ENCODE results near the gene L3MBTL4.

The L3MBTL4 gene

GRCh38 chr18:6368017-6368416 is 46.7 kb downstream of the L3MBTL4 start:
- Histone ChIP-seq H3K4me3 (ENCODE audit: low read depth, low read length) (no peak overlapping the region), H3K27ac (no peak overlapping the region), H3K27me3 (replicated peaks) (no peaks in the 10 kb centered on the region), H3K36me3 (replicated peaks) (no peaks in the 10 kb centered on the region)
- TF ChIP-seq CTCF (IDR thresholded peaks at IDR 0.05; ENCODE audit: low read depth, low read length, missing control alignments): no peak
- no peak for DNase-seq
- in situ Hi-C loops (cut with HindIII; ENCODE audit: low pct_ligation_motif_present, low sequenced_read_pairs): no loop called here

GRCh38 chr18:6367208-6367607 is 47.5 kb downstream of the L3MBTL4 start:
- no peak overlapping the region for H3K27ac ChIP-seq
- H3K27me3 ChIP-seq (replicated peaks): no peaks in the 10 kb centered on the region
- DNase-seq: no peak
- no peak overlapping the region for H3K4me3 ChIP-seq (ENCODE audit: low read depth, low read length)
- H3K36me3 ChIP-seq (replicated peaks): no peaks in the 10 kb centered on the region
- in situ Hi-C loops (cut with HindIII; ENCODE audit: low pct_ligation_motif_present, low sequenced_read_pairs): no loop called here
- TF ChIP-seq CTCF (IDR thresholded peaks at IDR 0.05; ENCODE audit: low read depth, low read length, missing control alignments): no peak

GRCh38 chr18:6366776-6367175 is 47.9 kb downstream of the L3MBTL4 start:
- no peak for DNase-seq
- in situ Hi-C loops (cut with HindIII; ENCODE audit: low pct_ligation_motif_present, low sequenced_read_pairs): no loop called here
- TF ChIP-seq CTCF (IDR thresholded peaks at IDR 0.05; ENCODE audit: low read depth, low read length, missing control alignments): no peak
- no peak overlapping the region for H3K27ac ChIP-seq
- H3K27me3 ChIP-seq (replicated peaks): no peaks in the 10 kb centered on the region
- no peak overlapping the region for H3K4me3 ChIP-seq (ENCODE audit: low read depth, low read length)
- H3K36me3 ChIP-seq (replicated peaks): no peaks in the 10 kb centered on the region

GRCh38 chr18:6365385-6365784 is 49.3 kb downstream of the L3MBTL4 start:
- Histone ChIP-seq H3K27ac (no peak overlapping the region), H3K4me3 (ENCODE audit: low read depth, low read length) (no peak overlapping the region), H3K27me3 (replicated peaks) (no peaks in the 10 kb centered on the region), H3K36me3 (replicated peaks) (no peaks in the 10 kb centered on the region)
- no peak for DNase-seq
- TF ChIP-seq CTCF (IDR thresholded peaks at IDR 0.05; ENCODE audit: low read depth, low read length, missing control alignments): no peak
- in situ Hi-C loops (cut with HindIII; ENCODE audit: low pct_ligation_motif_present, low sequenced_read_pairs): no loop called here

- DNase-seq: no peak
- no peak for TF ChIP-seq CTCF (IDR thresholded peaks at IDR 0.05; ENCODE audit: low read depth, low read length, missing control alignments)
- in situ Hi-C loops (cut with HindIII; ENCODE audit: low pct_ligation_motif_present, low sequenced_read_pairs): no loop called here
- H3K36me3 ChIP-seq (replicated peaks): no peaks in the 10 kb centered on the region
- H3K4me3 ChIP-seq (ENCODE audit: low read depth, low read length): no peak overlapping the region
- no peak overlapping the region for H3K27ac ChIP-seq
- H3K27me3 ChIP-seq (replicated peaks): no peaks in the 10 kb centered on the region
Measured at GRCh38 chr18:6363216-6363615, 51.5 kb downstream of the L3MBTL4 start.

GRCh38 chr18:6362559-6363129 is 52.1 kb downstream of the L3MBTL4 start:
- H3K36me3 ChIP-seq (replicated peaks): no peaks in the 10 kb centered on the region
- no peak for TF ChIP-seq CTCF (IDR thresholded peaks at IDR 0.05; ENCODE audit: low read depth, low read length, missing control alignments)
- no peak overlapping the region for H3K4me3 ChIP-seq (ENCODE audit: low read depth, low read length)
- no peak for DNase-seq
- in situ Hi-C loops (cut with HindIII; ENCODE audit: low pct_ligation_motif_present, low sequenced_read_pairs): no loop called here
- no peaks in the 10 kb centered on the region for H3K27me3 ChIP-seq (replicated peaks)
- H3K27ac ChIP-seq: no peak overlapping the region
